AG04450 (cell line): ENCODE data around the gene IPPK. TPM values are rescaled to one million over a fixed set of nuclear protein-coding genes. Genes with fewer than 3 reads are reported as not detected.

Experiments
- CTCF ChIA-PET: fragments of 300-600, 350-600 bp; formaldehyde crosslinking; extraction: SDS; loops from one replicate; lab custom pipeline; 2022; ENCODE audit warnings: antibody characterized with exemption, inconsistent platforms; lab: Charles Lee
- POLR2A ChIA-PET: fragments of 350-600 bp; formaldehyde crosslinking; extraction: SDS; loops from one replicate; lab custom pipeline; 2021; ENCODE audit warnings: antibody characterized with exemption, inconsistent platforms; lab: Yijun Ruan, JAX
- DNase-seq: peaks from one replicate; pipeline ENCODE4 v3.0.0-alpha.2; 2011; ENCODE audit warnings: low read depth, low spot score
- H3K27ac ChIP-seq: one replicate; pipeline ENCODE4 v1.5.1; 2012; ENCODE audit warnings: low read depth, low read length, control low read depth
- H3K27me3 ChIP-seq: one replicate; pipeline ENCODE4 v1.6.0; 2012; ENCODE audit warnings: low read length; ENCODE audit not compliant: control insufficient read depth, insufficient read depth
- H3K4me3 ChIP-seq: 2 replicates; pipeline ENCODE4 v1.5.1; 2011; ENCODE audit warnings: mild to moderate bottlenecking, low read depth, low read length, control low read depth
- H3K9me3 ChIP-seq: 2 replicates; pipeline ENCODE4 v1.5.1; 2012; ENCODE audit warnings: low read length; ENCODE audit not compliant: control insufficient read depth, insufficient read depth
- CTCF ChIP-seq: IDR thresholded peaks from 2 replicates; pipeline ENCODE4 v1.5.1; 2011; ENCODE audit warnings: low read depth, low read length, control low read depth, inconsistent platforms
- polyA plus RNA-seq: library from polyadenylated mRNA; depleted of rRNA; stranded (reverse); fragments of >200 nt; gene quantifications from 2 replicates; pipeline ENCODE4 v1.2.3, GENCODE V29; 2011

IPPK gene
- polyA plus RNA-seq, 1 experiment: 15.1 TPM

GRCh38 chr9:92618633-92619225 lies 51.2 kb downstream of the IPPK start:
- ChIA-PET CTCF (no interaction called here), POLR2A (no interaction called here)
- no peak for DNase-seq
- TF ChIP-seq CTCF: no peak
- Histone ChIP-seq H3K27ac (no peak overlapping the region), H3K4me3 (no peak overlapping the region), H3K9me3 (no peaks in the 10 kb centered on the region), H3K27me3 (no peaks in the 10 kb centered on the region)

GRCh38 chr9:92617951-92618510 lies 51.9 kb downstream of the IPPK start:
- ChIA-PET CTCF (interaction anchor here (1.1 to 2.4 kb wide), 2 partner anchors 16 to 30 kb away, joined by 3 to 12 read pairs; no protein-coding TSS in a partner anchor), POLR2A (no interaction called here)
- Histone ChIP-seq H3K27ac (no peak overlapping the region), H3K27me3 (no peaks in the 10 kb centered on the region), H3K9me3 (no peaks in the 10 kb centered on the region), H3K4me3 (no peak overlapping the region)
- no peak for DNase-seq
- no peak for TF ChIP-seq CTCF

GRCh38 chr9:92617195-92617813 lies 52.6 kb downstream of the IPPK start:
- H3K4me3 ChIP-seq: no peak overlapping the region
- H3K27ac ChIP-seq: no peak overlapping the region
- POLR2A ChIA-PET: interaction anchor here (0.6 kb wide), 1 partner anchor 305 kb away, joined by 5 read pairs; no protein-coding TSS in a partner anchor
- no peak for TF ChIP-seq CTCF
- no peak for DNase-seq
- CTCF ChIA-PET: interaction anchor here (0.8 to 2.4 kb wide), 3 partner anchors 17 to 178 kb away, joined by 3 to 12 read pairs (median 3); no protein-coding TSS in a partner anchor
- no peaks in the 10 kb centered on the region for H3K27me3 ChIP-seq
- no peaks in the 10 kb centered on the region for H3K9me3 ChIP-seq

- Histone ChIP-seq H3K9me3 (no peaks in the 10 kb centered on the region), H3K27me3 (no peaks in the 10 kb centered on the region), H3K4me3 (no peak overlapping the region), H3K27ac (no peak overlapping the region)
- ChIA-PET CTCF (interaction anchor here (0.8 to 2.4 kb wide), 4 partner anchors 18 to 288 kb away, joined by 3 to 12 read pairs (median 3); no protein-coding TSS in a partner anchor), POLR2A (interaction anchor here (1.3 kb wide), 1 partner anchor 292 kb away, joined by 5 read pairs; the partner anchor contains the start of gene NOL8)
- no peak for DNase-seq
- no peak for TF ChIP-seq CTCF
These were observed 53.2 kb downstream of the IPPK start for GRCh38 chr9:92616655-92617111.
